SH-SY5Y (cell line): ENCODE results near the gene LMF1.

Experiments
- GATA2 ChIP-seq: IDR thresholded peaks from 2 replicates; pipeline ENCODE4 v1.6.1; 2011; ENCODE audit warnings: mild to moderate bottlenecking, low read depth, low read length
- GATA3 ChIP-seq: IDR thresholded peaks from 2 replicates; pipeline ENCODE4 v1.6.1; 2011; ENCODE audit warnings: low read depth, mild to moderate bottlenecking, low read length, moderate library complexity

The LMF1 gene

GRCh38 chr16:871562-872345 lies 99.0 kb downstream of the LMF1 start:
- TF ChIP-seq GATA2 (no peak), GATA3 (no peak)

GRCh38 chr16:870856-871561 lies 99.8 kb downstream of the LMF1 start:
- no peak for TF ChIP-seq GATA3
- no peak for TF ChIP-seq GATA2

DNA sequence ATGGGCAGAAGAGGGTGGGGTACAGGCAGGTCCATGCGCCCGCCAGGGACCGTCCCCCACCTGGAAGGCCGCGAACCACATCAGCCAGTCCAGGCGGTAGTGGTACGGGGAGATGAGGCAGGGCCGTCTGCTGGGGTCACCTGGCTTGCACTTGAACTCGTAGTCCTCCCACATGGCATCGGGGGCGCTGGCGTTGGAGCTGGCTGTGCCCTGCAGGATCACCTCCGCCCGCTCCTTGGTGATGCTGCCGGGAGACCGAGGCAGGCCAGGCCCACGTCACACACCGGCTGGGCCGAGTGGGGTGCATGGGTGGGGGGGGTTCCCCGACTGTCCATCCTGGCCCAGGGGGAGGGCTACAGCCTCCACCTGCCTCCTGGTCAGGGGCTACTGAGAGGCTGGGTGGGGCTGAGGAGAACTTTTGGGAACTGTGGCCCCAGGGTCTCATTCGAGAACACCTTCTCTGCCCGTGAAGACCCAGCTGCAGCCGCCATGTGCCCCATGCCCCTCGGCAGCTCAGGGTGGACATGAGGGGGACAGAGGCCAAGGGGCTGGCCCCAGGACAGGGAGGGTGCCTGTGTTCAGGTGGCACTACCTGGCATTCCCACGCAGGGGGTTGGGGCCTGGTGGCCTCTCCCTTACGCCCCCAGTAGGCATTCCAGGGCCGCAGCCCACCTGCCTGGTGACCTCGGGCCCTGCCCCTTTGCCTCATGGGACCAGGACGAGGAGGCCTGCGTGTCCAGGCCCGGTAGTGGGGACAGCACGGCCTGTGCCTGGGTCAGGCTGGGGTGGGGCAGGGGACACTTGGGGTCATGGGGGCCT lies 100.8 kb downstream of the LMF1 start:
- TF ChIP-seq GATA2 (no peak), GATA3 (no peak)

- TF ChIP-seq GATA2 (no peak), GATA3 (no peak)
Measured at GRCh38 chr16:868846-869822, 101.7 kb downstream of the LMF1 start.

DNA sequence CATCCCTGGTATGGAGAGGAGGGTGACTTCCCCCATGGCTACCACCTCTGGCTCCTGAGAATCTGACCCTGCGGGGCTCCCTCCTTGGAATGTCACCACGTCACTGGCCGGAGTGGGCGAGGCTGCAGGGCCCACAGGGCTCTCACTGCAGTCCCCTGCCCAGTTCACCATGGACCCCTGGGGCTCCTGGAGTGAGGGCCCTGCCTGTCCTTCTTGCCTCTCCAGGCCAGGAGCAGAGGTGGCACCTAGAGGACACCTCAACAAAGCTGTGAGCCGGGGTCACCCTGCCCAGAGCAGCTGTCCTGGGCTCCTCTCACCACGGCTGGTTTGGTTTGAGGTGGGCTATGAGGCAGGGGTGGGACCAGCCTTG lies 102.4 kb downstream of the LMF1 start:
- TF ChIP-seq GATA2 (no peak), GATA3 (no peak)

- TF ChIP-seq GATA3 = no peak
- no peak for TF ChIP-seq GATA2
Measured at GRCh38 chr16:867421-868385, 103.1 kb downstream of the LMF1 start.

DNA sequence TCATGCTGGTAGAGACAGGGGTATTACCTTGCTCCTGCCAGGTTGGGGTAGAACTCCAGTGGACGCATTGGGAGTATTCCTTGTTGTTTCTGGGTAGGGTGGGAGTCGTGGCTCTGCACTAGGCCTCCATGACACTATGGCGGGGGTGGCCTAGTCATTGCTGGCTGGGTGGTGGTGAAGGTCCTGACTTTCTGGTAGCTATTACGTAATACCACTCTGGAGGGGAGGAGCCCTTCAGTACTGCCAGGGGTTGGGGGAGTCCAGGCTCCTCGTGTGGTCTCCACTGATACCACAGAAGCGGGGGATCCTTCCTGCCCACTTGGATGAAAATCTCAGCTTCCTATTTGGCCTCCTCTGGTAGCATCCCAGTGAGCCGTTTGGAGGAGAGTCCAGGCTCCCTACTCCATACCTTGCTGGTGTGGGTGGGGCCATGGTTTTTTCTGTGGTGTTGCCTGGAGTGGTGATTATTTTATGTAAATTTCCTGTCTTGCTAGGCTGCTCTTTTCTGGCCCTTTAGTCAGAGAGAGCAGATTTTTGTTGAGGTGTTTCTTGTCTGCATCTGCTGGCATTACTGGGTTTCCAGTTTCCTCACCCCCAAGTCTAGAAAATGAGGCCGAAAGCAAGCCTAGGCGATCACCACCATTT lies 104.4 kb downstream of the LMF1 start:
- TF ChIP-seq GATA2 (no peak), GATA3 (no peak)

GRCh38 chr16:865026-865425 lies 105.8 kb downstream of the LMF1 start:
- TF ChIP-seq GATA2 = no peak
- TF ChIP-seq GATA3 = no peak

DNA sequence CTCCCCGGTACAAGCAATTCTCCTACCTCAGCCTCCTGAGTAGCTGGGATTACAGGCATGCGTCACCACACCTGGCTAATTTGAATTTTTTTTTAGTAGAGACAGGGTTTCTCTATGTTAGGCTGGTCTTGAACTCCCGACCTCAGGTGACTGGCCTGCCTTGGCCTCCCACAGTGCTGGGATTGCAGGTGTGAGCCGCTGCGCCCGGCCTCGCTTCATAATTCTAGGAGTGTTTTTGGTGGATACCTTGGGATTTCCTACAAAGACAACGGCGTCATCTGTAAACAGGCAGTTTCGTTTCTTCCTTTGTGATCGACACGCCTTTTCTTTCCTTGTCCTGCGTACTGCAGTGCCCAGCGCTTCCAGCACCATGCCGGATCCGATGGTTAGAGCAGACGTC lies 109.3 kb downstream of the LMF1 start:
- TF ChIP-seq GATA3 = no peak
- no peak for TF ChIP-seq GATA2

DNA sequence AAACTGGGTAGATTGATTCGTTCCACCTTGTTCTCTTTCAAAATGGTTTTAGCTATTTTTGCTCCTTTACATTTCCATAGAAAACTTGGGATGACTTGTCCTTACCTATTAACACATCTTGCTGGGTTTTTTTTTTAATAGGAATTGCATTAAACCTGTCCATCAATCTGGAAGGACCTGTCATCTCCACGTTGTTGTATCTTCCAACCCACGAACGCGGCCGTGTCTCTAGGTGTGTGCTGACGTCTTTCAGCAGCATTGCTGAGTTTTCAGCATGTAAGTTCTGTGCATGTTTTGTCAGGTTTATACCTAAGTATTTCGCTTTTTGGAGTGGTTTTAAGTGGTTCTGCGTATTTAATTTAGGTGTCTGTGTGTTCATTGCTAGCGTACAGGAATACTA lies 109.9 kb downstream of the LMF1 start:
- TF ChIP-seq GATA2 = no peak
- no peak for TF ChIP-seq GATA3

- no peak for TF ChIP-seq GATA2
- TF ChIP-seq GATA3 = no peak
Measured at GRCh38 chr16:856811-857210, 114.0 kb downstream of the LMF1 start.

DNA sequence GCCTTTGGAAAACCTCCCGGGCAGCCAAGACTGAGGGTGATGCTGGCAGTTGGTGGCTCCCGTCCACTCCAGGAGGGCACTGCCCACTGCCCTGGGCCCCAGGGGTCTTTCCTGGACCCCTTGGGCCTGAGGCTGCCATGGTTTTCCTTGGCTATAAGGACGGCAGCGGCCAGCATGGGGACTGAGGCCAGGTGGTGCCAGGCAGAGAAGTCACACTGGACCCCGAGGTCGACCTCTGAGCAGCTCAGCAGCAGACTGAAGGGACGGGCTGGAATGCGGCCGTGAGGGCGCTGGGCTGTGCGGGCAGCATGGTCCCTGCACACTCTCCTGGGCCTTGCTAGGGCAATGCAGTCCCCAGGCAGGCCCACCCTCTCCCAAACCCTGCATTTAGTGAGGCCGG lies 114.7 kb downstream of the LMF1 start:
- no peak for TF ChIP-seq GATA3
